GM21528 (cell line): ENCODE results near the gene SRL.
"Not testable (repeated sequence)": the region's sequence is repeated elsewhere in the genome, so short reads cannot be mapped to it uniquely, and the experiment has no call there.

Experiments
- ATAC-seq: cut with Tn5 transposase; IDR thresholded peaks from one replicate; pipeline ENCODE4 v1.9.1; 2021; ENCODE audit warnings: mild to moderate bottlenecking, moderate library complexity; ENCODE audit not compliant: unreplicated experiment, low FRiP score

Gene SRL

DNA sequence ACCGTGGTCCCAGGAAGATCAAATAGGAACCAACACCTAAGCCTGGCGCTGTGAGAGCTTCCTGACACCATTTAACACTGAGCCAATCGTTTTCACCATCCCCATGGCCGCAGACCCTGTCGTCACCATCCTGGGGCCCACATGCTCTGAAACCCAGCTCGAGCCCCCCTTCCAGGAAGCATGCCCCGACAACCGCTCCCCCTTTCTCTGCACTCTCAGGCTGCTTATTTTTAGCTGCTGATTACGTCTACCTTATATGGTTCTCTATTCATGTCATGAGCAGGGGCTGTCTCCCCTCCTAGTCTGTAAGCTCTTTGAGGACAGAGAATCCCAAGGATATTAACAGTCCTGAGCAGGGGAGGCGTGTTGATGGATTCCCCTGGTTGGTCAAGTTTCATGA lies 10.5 kb downstream of the SRL start:
- ATAC-seq: no peak

DNA sequence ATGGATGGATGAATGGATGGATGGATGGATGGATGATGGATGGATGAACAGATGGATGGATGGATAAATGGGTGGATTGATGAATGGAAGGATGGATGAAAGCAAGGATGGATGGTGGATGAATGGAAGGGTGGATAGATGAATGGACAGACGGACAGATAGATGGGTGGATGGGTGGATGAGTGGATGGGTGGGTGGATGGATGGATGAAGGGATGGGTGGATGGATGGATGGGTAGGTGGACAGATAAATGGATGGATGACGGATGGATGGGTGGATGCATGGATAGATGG lies 14.9 kb downstream of the SRL start:
- no peak for ATAC-seq

DNA sequence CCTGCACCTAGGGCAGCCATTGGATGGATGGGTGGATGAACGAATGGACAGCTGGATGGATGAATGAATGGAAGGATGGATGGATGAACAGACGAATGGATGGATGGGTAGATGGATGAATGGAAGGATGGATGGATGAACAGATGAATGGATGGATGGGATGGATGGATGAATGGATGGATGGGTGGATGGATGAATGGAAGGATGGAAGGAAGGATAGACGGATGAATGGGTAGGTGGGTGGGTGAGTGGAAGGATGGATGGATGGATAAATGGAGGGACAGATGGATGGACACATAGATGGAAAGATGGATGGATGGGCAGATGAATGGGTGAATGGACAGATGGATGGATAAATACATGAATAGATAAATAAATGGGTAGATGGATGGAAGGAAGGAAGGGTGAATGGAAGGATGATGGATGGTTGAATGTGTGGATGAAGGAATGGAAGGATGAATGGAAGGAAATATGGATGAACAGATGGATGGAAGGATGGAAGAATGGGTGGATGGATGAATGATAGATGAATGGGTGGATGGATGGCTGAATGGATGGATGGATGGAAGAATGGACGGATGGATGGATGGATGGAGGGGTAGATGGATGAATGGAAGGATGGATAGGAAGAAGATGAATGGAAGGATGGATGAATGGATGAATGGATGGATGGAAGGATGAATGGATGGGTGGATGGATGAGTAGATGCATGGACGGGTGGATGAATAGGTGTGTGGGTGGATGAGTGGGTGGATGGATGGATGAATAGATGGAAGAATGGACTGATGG lies 15.4 kb downstream of the SRL start:
- no peak for ATAC-seq

DNA sequence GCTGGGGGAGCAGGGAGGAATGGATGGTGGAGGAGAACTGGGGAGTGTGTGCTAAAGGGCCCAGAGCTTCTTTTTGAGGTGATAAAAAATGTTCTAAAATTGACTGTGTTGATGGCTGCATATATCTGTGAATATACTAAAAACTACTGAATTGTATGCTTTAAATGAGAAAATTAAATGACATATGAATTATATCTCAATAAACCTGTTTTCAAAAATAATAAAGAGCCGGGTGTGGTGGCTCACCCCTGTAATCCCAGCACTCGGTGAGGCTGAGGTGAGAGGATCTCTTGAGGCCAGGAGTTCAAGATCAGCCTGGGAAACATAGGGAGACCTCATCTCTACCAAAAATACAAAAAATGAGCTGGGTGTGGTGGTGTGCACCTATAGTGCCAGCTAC lies 16.8 kb downstream of the SRL start:
- ATAC-seq: no peak

DNA sequence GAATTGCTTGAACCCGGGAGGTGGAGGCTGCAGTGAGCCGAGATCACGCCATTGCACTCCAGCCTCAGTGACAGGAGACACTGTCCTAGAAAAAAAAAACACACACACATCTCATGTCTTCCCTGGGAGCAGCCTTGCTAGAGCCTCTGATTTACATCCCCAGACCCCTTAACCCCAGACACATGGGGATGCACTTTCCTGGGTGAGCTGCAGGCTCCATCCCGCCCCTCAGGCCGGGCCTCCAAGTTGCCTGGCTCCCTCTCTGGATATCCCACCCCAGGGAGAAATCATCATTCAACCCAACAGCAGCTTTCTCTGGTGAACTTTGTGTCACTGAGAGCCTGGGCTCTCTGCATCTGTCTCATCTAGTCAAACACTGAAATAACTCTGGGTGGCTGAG lies 21.5 kb downstream of the SRL start:
- no peak for ATAC-seq

DNA sequence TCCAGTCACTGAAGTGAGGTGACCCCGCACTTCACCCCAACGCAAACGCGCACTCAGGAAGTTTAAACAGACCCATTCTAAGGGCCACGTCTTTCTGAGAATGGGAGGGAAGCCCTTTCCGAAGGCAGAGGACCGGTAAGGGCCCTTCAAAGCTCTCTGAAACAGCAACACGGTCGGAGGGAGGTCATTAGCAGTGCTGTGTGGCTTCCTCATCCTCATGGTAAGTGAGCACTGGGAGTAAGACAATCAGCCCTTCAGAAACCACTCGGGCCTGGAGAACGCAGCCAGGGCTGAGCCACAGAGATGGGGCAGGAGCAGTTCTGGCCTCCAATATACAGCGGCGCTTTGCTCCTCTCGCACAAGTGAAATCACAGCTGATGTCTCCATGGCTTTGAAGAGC lies 23.7 kb downstream of the SRL start:
- no peak for ATAC-seq

DNA sequence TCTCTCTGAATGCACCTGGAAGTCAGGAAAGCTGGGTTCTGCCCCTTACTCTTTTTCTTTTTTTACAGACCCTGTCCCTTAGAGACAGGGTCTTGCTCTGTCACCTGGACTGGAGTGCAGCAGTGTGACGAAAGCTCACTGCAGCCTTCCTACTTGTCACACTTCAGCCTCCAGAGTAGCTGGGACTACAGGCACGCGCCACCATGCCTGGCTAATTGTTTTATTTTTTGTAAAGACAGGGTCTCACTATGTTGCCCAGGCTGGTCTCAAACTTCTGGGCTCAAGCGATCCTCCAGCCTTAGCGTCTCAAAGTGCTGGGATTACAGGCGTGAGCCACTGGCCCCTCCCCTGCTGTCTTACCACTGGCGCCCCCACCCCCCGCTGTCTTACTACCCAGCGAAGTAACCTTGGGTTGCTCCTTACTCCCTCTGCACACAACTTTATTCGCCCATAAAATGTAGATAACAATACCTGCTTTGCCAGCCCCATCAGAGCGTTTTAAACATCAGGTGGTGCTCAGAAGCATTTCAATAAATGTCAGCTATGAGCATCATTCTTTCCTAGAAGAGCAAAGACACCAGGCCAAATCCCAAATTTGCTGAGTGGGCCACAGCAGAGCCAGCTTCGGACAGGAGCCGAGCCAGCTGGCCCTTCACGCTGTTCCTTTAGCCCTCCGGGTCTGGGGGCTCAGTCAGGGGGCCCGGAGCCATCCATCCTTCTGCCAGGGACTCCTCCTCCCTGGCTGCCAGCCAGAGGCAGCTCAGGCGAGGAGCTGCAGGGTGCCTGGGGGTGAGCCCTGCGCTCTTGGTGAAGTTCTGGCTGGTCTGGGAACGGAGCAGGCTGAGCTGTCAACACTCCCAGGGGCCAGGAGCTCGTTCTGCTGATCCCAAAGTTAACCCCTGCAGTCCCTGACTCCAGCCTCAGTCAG lies 24.4 kb downstream of the SRL start:
- no peak for ATAC-seq

DNA sequence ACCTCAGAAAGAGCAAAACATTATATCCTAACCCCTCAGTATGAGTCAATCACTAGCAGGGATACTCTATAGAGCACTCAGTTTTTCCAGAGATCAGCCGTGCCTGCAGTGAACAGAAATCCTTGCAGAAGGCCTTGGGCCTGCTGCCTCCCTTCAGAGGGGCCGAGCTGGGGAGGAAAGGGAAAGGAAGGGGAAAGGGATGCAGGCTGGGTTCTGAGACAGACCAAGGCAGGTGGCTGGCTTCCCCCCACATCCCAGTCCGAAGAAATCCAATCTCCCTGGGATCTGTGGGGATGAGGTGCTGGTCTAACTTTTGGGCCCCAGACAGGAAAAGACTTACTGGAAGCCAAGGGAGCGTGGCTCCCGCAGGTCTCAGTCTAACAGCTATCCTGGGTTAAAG lies 25.3 kb downstream of the SRL start:
- no peak for ATAC-seq

DNA sequence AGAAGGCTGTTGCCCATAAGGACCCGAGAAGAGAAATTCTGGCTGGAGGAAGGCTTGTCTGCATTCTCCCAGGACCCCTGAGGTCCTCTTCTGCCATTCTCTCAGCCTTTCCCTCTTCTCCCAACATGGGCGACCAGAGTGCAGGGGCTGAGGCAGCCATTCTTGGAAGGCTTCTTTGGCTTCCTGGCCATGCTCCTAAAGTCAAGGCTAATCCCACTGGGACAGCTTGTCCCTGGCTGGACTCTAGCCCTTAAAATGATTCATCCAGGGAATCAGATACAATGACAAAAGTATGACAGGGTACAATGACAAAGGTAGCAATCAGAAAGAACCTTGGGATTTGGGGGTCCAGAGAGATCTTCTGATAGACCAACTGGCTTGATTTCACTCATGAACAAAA lies 26.8 kb downstream of the SRL start:
- no peak for ATAC-seq

DNA sequence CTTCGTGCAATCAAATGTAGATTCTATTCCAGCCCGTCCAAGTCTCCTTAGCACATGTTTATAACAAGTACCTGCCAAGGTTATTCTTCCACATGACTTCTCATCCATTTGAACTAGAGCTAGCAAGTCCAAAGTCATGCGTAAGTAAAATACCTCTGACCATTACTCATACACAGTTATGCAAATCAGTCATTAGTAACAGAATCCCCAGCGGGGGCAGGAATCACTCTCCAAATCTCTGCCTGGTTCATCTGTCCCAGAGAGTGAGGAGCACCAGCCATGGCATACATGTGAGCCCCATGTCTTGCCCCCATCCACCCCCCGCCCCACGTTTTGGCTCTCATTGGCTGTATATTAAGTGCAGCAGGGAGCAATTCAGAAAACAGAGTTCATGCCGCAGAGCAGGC lies 27.7 kb downstream of the SRL start:
- no peak for ATAC-seq

DNA sequence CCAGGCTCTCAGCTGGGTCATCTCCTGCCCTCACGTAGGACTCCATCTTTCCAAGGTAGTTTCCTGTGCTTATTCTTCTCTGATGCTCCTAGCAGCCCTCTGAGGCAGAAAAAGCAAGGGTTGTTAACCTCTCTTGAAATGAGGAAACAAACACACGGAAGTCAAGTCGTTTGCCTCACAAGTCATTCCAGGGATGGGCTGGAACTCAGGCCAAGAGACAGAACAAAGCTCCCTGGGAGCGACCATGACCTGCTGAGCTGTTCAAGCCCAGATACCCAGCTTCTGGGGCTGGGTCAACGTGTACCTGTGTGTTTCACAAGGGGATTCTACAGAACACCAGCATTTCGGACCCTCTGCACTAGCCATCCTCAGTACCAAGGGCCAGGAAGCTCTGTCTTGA lies 28.1 kb downstream of the SRL start:
- ATAC-seq: no peak

DNA sequence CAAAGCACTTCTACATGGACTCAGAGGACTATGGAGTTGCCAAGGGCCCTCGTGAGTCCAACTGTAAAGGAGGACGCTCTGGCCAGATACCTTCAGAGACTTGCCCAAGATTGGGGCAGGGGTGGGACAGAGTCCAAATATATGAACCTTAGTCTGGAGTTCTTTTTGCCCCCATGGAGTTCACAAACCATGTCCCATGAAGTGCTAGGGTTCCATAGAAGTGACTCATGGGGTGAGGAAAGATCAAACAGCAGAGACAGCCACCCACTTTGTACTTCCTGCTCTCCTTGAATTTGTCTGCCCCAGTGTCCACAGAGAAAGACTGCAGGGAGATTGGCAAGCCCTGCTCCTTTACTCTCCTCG lies 29.0 kb downstream of the SRL start:
- no peak for ATAC-seq

DNA sequence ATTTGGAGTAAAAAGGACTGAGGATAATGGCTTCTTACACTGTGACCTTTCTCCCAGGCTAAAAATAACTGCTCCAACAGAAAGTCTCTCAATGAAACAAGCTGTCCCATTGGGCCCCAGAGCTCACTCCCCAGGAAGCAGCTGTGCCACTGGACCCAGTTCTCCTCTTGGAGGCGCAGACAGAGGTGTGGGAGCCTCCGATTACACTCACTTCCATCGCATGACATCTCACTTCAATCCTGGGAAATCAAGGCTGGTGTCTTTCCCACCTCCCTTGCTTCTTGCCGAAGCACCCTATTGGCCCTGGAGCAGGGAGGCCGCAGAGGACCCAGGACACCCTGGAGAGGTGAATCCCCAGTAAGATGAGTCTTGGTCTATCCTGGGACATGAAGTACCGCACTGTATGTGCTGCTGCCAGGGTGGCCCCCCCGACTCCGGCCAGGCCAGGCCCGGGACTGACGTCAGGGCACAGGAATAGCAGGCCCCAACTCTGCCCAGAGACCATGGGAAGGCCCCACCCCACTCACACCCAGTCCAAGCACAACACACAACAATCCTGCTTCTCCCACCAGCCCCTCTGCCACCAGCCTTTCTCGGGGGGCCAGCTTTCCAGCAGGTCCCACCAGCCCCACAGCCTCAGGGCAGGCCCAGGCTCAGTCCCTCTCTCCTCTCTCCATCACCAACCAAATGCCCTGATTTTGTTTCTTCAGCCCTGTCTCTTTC lies 29.5 kb downstream of the SRL start:
- no peak for ATAC-seq

DNA sequence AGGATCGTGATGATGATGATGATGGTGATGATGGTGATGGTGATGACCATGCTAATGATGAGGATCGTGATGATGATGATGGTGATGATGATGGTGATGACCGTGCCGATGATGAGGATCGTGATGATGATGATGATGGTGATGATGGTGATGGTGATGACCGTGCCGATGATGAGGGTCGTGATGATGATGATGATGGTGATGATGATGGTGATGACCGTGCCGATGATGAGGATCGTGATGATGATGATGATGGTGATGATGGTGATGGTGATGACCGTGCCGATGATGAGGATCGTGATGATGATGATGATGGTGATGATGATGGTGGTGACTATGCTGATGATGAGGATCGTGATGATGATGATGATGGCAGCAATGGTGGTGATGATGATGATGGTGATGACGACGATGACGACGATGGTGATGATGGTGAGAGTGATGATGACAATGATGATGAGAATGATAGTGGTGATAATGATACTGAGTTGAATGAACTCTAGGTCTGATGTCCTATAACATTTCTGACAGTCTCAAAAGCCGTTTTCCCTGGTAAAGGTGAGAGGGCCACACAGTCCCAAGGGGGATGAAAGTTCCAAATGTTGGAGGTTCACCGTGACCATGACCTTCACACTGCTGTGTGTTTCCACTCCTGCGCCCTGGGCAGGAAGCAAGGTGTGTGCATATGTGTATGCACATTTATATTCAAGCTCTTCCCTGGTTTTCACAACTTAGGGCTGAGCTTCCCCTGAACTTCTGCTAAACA lies 30.3 kb downstream of the SRL start:
- not testable (repeated sequence) for ATAC-seq

DNA sequence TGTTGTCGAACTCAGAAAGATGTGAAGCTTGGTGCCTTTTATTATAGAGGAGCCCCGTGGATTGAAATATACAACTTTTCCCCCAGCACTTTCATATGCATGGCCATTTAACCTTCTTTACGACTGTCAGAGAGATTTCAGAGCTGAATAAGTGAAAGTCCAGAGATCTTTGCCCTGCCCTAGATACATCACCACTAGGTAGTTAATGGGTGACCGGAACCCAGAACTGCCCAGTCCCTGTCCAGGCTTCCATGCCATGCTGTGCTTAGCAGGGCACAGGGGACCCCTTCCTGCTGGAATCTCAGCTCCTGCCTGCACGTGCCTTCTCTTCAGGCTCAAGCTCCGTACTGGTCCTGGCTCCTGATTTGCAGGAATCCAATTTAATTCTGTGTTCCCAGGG lies 32.2 kb downstream of the SRL start:
- ATAC-seq: no peak

DNA sequence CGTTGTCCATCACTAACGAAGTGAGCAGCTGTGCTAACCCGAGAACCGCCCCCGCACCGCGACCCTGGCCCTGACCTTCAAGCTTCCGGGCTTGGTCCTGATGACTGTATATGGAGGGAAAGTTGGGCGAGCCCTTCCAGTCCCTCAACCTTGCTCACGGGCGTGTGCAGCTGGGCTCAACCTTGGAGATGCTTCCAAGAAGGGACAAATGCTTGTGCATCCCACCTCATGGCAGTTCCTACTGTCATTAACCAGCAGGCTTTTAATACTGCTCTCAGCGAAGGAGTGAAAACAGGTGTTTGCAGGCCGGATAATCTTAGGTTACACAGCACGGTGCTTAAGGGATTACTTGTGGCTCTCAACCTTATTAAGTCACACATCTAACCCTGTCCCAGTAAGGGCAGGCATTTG lies 33.5 kb downstream of the SRL start:
- ATAC-seq: no peak

DNA sequence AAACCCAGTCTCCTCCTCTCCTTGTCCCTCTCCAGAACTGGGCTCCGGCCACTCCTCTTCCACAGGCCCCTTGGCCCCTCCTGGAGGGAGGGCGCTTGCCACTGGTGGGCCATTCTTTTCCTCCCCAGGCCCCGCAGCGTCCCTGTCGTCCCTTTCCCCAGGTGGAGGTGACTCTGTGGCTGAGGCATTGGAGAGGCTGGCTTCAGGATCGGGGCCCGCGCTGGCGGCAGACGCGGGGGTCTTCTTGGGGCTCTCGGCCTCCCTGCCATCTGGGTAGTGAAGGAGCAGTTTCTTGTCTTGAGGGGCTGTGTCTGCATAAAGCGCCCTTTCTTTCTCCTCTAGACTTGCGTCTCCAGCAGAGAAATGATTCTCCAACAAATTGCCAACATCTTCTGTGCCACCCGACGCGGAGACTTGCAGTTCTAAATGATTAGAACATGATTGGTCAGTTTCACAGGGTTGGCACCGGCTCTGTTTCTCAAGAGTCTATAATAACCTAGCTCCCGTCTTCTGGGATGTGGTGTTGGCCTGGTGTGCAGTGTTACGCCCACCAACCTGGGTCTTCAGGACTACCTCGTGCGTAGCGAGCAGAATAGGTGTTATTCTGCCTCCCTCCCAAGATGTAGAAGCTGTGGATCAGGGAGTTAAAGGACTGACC lies 34.1 kb downstream of the SRL start:
- ATAC-seq: no peak

DNA sequence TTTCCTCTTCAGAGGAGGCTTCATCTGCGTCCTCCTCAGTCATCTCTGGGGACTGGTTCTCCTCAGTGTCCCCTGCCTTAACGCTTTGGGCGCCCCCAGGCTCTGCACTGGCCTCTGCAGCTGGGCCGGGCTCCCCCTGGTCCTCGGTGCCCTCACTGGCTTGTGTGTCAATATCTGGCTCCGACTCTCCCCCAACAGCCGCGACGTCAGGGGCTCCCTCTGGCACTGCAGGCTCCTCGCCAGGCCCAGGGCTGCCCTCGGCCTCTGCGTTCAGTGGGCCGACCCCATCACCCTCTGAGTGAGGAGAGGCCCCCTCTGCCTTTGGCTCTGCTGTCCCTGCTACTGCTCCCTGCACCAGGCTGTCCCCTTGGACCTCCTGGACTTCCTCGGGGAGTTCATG lies 34.7 kb downstream of the SRL start:
- no peak for ATAC-seq

DNA sequence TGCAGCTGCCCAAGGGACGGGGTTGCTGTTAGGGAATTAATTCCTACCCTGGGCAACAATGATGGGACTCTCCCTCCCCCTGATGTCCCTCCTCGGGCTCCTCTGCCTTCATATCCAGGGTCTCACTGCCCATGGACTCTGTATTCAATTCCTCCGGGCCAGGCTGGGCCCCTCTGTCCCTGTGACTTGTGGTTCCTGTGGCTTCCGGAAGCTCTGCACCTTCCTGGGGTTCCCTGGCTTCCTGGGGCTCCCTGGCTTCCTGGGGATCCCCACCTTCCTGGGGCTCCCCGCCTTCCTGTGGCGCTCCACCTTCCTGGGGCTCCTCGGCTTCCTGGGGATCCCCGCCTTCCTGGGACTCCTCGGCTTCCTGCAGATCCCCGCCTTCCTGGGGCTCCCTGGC lies 35.2 kb downstream of the SRL start:
- no peak for ATAC-seq

DNA sequence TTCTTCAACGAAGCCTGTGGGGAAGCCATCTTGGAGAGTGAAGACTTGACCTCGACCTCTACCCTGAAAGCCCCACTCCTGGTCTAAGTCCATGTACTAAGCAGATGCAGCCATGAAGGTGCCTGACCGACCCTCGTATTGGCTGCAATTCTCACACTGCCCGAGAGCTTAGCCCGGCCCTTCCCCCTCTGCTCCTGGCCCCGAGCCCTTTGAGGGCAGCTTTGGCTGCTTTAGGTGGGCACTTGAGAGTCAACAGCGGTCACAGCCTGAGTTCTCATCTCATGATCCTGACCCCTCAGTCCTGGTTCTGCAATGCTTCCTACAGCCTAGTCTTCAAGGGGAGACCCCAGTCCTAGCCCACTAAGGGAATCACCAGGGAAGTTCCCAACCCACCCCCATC lies 35.9 kb downstream of the SRL start:
- ATAC-seq: no peak
